Measurements from ENCODE around the gene SDHB.

- TF ChIP-seq CTCF (IDR thresholded peaks at IDR 0.05 in 8 of 11, conservative IDR thresholded peaks at IDR 0.05 in 3 of 11) (no peak), POLR2A (IDR thresholded peaks at IDR 0.05) (no peak), POLR2AphosphoS5 (IDR thresholded peaks at IDR 0.05) (peak in 1 of 3 donors; percentile 14)
Measured at GRCh38 chr1:16996845-16997244, 57.0 kb downstream of the SDHB start.

Data from spleen (tissue), 7 donors.